Choroid plexus epithelial cell (primary cell): ENCODE data around the gene RAPGEFL1.
A peak's percentile ranks its signal among the peaks of the same experiment; 100 is the strongest.
"Not testable (repeated sequence)": the region's sequence is repeated elsewhere in the genome, so short reads cannot be mapped to it uniquely, and the experiment has no call there.

Experiments
- DNase-seq: peaks from one replicate; pipeline ENCODE4 v3.0.0-alpha.2; 2010; ENCODE audit warnings: low read depth
- H3K4me3 ChIP-seq: 2 replicates; pipeline ENCODE4 v1.5.1; 2011; ENCODE audit warnings: low read depth, mild to moderate bottlenecking, control low read depth, low read length, moderate library complexity
- CTCF ChIP-seq: conservative IDR thresholded peaks from 2 replicates; pipeline ENCODE4 v1.5.1; 2011; ENCODE audit warnings: low read depth, mild to moderate bottlenecking, control low read depth, inconsistent platforms, low read length, moderate library complexity

Gene RAPGEFL1

GRCh38 chr17:40191237-40192208, 14.3 kb downstream of the RAPGEFL1 start:
- DNase-seq = peak; percentile 76
- peak overlapping the region; percentile 62 for H3K4me3 ChIP-seq
- TF ChIP-seq CTCF = peak; percentile 80

- DNase-seq = no peak
- H3K4me3 ChIP-seq = no peak overlapping the region
- no peak for TF ChIP-seq CTCF
Measured at GRCh38 chr17:40192961-40193360, 15.7 kb downstream of the RAPGEFL1 start.

- no peak overlapping the region for H3K4me3 ChIP-seq
- no peak for DNase-seq
- no peak for TF ChIP-seq CTCF
Measured at GRCh38 chr17:40194821-40195220, 17.6 kb downstream of the RAPGEFL1 start.

- DNase-seq = no peak
- no peak overlapping the region for H3K4me3 ChIP-seq
- no peak for TF ChIP-seq CTCF
Measured at GRCh38 chr17:40197550-40197949, 20.3 kb downstream of the RAPGEFL1 start.

- DNase-seq, H3K4me3 ChIP-seq: not testable (repeated sequence)
Measured at GRCh38 chr17:40197965-40198456, 20.7 kb downstream of the RAPGEFL1 start.

GRCh38 chr17:40198576-40198975, 21.3 kb downstream of the RAPGEFL1 start:
- DNase-seq = no peak
- no peak for TF ChIP-seq CTCF
- no peak overlapping the region for H3K4me3 ChIP-seq

- TF ChIP-seq CTCF = no peak
- DNase-seq = no peak
- no peak overlapping the region for H3K4me3 ChIP-seq
Measured at GRCh38 chr17:40203131-40203530, 25.9 kb downstream of the RAPGEFL1 start.

- not testable (repeated sequence) for DNase-seq, H3K4me3 ChIP-seq
Measured at GRCh38 chr17:40206193-40206592, 28.9 kb downstream of the RAPGEFL1 start.
